ENCODE results near the gene ZFPL1. TPM values are rescaled to one million over a fixed set of nuclear protein-coding genes. Genes with fewer than 3 reads are reported as not detected.

The ZFPL1 gene
- total RNA-seq, 2 donors from 2014 or later: 44.2 to 46.5 TPM

- H3K36me3 Mint-ChIP-seq (ENCODE audit: insufficient read depth in 2 of 2): no peaks in the 10 kb centered on the region
- no peaks in the 10 kb centered on the region for H3K9me3 Mint-ChIP-seq
- H3K27ac Mint-ChIP-seq: no peak overlapping the region
- DNase-seq (no peak), ATAC-seq (replicated peaks in 1 of 2) (no peak)
- H3K27me3 Mint-ChIP-seq (ENCODE audit: low read depth): no peaks in the 10 kb centered on the region
- no peaks in the 10 kb centered on the region for H3K4me1 Mint-ChIP-seq (ENCODE audit: low read depth)
- no peak overlapping the region for H3K4me3 Mint-ChIP-seq
These were observed 17.2 kb upstream of the ZFPL1 start for GRCh38 chr11:65066805-65067291.

- H3K36me3 Mint-ChIP-seq (ENCODE audit: insufficient read depth in 2 of 2): no peaks in the 10 kb centered on the region
- no peak overlapping the region for H3K27ac Mint-ChIP-seq
- no peaks in the 10 kb centered on the region for H3K4me1 Mint-ChIP-seq (ENCODE audit: low read depth)
These were observed 16.6 kb upstream of the ZFPL1 start for GRCh38 chr11:65067446-65067845.

GRCh38 chr11:65069217-65069616 lies 14.8 kb upstream of the ZFPL1 start:
- no peaks in the 10 kb centered on the region for H3K4me1 Mint-ChIP-seq (ENCODE audit: low read depth)
- no peak overlapping the region for H3K27ac Mint-ChIP-seq
- H3K9me3 Mint-ChIP-seq: no peaks in the 10 kb centered on the region
- no peak for DNase-seq
- no peaks in the 10 kb centered on the region for H3K36me3 Mint-ChIP-seq (ENCODE audit: insufficient read depth in 2 of 2)
- ATAC-seq (replicated peaks in 1 of 2): no peak
- no peak overlapping the region for H3K4me3 Mint-ChIP-seq
- no peaks in the 10 kb centered on the region for H3K27me3 Mint-ChIP-seq (ENCODE audit: low read depth)

More at GRCh38 chr11:65067446-65067845, 16.6 kb upstream of the ZFPL1 start:
- Mint-ChIP-seq H3K9me3 (no peaks in the 10 kb centered on the region), H3K4me3 (no peak overlapping the region), H3K27me3 (ENCODE audit: low read depth) (no peaks in the 10 kb centered on the region)
- ATAC-seq (replicated peaks in 1 of 2): no peak
- no peak for DNase-seq

- Mint-ChIP-seq H3K9me3 (no peaks in the 10 kb centered on the region), H3K4me3 (no peak overlapping the region), H3K27me3 (ENCODE audit: low read depth) (no peaks in the 10 kb centered on the region), H3K36me3 (ENCODE audit: insufficient read depth in 2 of 2) (peaks cover 0 to 8% of the 10 kb centered on the region in 2 donors), H3K4me1 (ENCODE audit: low read depth) (peaks cover 9% of the 10 kb centered on the region), H3K27ac (no peak overlapping the region)
- ATAC-seq (replicated peaks in 1 of 2) (peak; percentile 4 to 14), DNase-seq (no peak)
These were observed 12.0 kb upstream of the ZFPL1 start for GRCh38 chr11:65071907-65072630.

- peak in 1 of 2 donors; percentile 14 for ATAC-seq (replicated peaks in 1 of 2)
- Mint-ChIP-seq H3K4me1 (ENCODE audit: low read depth) (peaks cover 10% of the 10 kb centered on the region), H3K36me3 (ENCODE audit: insufficient read depth in 2 of 2) (peaks cover 0 to 10% of the 10 kb centered on the region in 2 donors), H3K9me3 (no peaks in the 10 kb centered on the region), H3K27ac (no peak overlapping the region), H3K27me3 (ENCODE audit: low read depth) (no peaks in the 10 kb centered on the region), H3K4me3 (no peak overlapping the region)
- DNase-seq: no peak
These were observed 11.4 kb upstream of the ZFPL1 start for GRCh38 chr11:65072631-65072966.

GRCh38 chr11:65077451-65077850 lies 6.6 kb upstream of the ZFPL1 start:
- peaks cover 54% of the 10 kb centered on the region for H3K4me1 Mint-ChIP-seq (ENCODE audit: low read depth)
- no peak overlapping the region for H3K27ac Mint-ChIP-seq
- ATAC-seq (replicated peaks in 1 of 2) (no peak), DNase-seq (no peak)
- H3K36me3 Mint-ChIP-seq (ENCODE audit: insufficient read depth in 2 of 2): peaks cover 11 to 35% of the 10 kb centered on the region in 2 donors
- H3K27me3 Mint-ChIP-seq (ENCODE audit: low read depth): no peaks in the 10 kb centered on the region
- H3K9me3 Mint-ChIP-seq: no peaks in the 10 kb centered on the region
- H3K4me3 Mint-ChIP-seq: no peak overlapping the region

- Mint-ChIP-seq H3K4me1 (ENCODE audit: low read depth) (peaks cover 60% of the 10 kb centered on the region), H3K4me3 (peak overlapping the region; percentile 42 to 50), H3K27me3 (ENCODE audit: low read depth) (no peaks in the 10 kb centered on the region), H3K36me3 (ENCODE audit: insufficient read depth in 2 of 2) (peaks cover 15 to 39% of the 10 kb centered on the region in 2 donors), H3K9me3 (no peaks in the 10 kb centered on the region), H3K27ac (peak overlapping the region; percentile 80)
- ATAC-seq (replicated peaks in 1 of 2) (peak; percentile 87 to 88), DNase-seq (peak; percentile 69 to 73)
These were observed 5.9 kb upstream of the ZFPL1 start for GRCh38 chr11:65078151-65078550.

- Mint-ChIP-seq H3K27me3 (ENCODE audit: low read depth) (no peaks in the 10 kb centered on the region), H3K9me3 (no peaks in the 10 kb centered on the region), H3K4me3 (peak overlapping the region; percentile 42 to 50), H3K36me3 (ENCODE audit: insufficient read depth in 2 of 2) (peaks cover 19 to 40% of the 10 kb centered on the region in 2 donors), H3K27ac (peak overlapping the region; percentile 80), H3K4me1 (ENCODE audit: low read depth) (peaks cover 61% of the 10 kb centered on the region)
- no peak for ATAC-seq (replicated peaks in 1 of 2)
- DNase-seq: no peak
These were observed 5.2 kb upstream of the ZFPL1 start for GRCh38 chr11:65078786-65079342.

- peaks cover 64% of the 10 kb centered on the region for H3K4me1 Mint-ChIP-seq (ENCODE audit: low read depth)
- H3K36me3 Mint-ChIP-seq (ENCODE audit: insufficient read depth in 2 of 2): peaks cover 25 to 36% of the 10 kb centered on the region in 2 donors
- peak overlapping the region; percentile 98 to 99 for H3K4me3 Mint-ChIP-seq
- peak overlapping the region; percentile 98 for H3K27ac Mint-ChIP-seq
- H3K27me3 Mint-ChIP-seq (ENCODE audit: low read depth): no peaks in the 10 kb centered on the region
- ATAC-seq (replicated peaks in 1 of 2) (peak in 1 of 2 donors; percentile 3), DNase-seq (no peak)
- no peaks in the 10 kb centered on the region for H3K9me3 Mint-ChIP-seq
These were observed 738 bp upstream of the ZFPL1 start for GRCh38 chr11:65083134-65083833.

GRCh38 chr11:65084598-65085375 lies 765 bp downstream of the ZFPL1 start:
- Mint-ChIP-seq H3K36me3 (ENCODE audit: insufficient read depth in 2 of 2) (peaks cover 24 to 31% of the 10 kb centered on the region in 2 donors), H3K9me3 (no peaks in the 10 kb centered on the region), H3K27me3 (ENCODE audit: low read depth) (no peaks in the 10 kb centered on the region), H3K4me1 (ENCODE audit: low read depth) (peaks cover 52% of the 10 kb centered on the region), H3K4me3 (peak overlapping the region; percentile 98 to 99), H3K27ac (peak overlapping the region; percentile 98)
- DNase-seq (no peak), ATAC-seq (replicated peaks in 1 of 2) (no peak)

GRCh38 chr11:65085446-65085845 lies 1.4 kb downstream of the ZFPL1 start:
- no peak for DNase-seq
- Mint-ChIP-seq H3K36me3 (ENCODE audit: insufficient read depth in 2 of 2) (peaks cover 22 to 29% of the 10 kb centered on the region in 2 donors), H3K27me3 (ENCODE audit: low read depth) (no peaks in the 10 kb centered on the region), H3K9me3 (no peaks in the 10 kb centered on the region), H3K4me3 (peak overlapping the region; percentile 98 to 99), H3K4me1 (ENCODE audit: low read depth) (peaks cover 48% of the 10 kb centered on the region), H3K27ac (peak overlapping the region; percentile 98)
- ATAC-seq (replicated peaks in 1 of 2): no peak

GRCh38 chr11:65086809-65087208 lies 2.8 kb downstream of the ZFPL1 start:
- Mint-ChIP-seq H3K9me3 (no peaks in the 10 kb centered on the region), H3K4me3 (no peak overlapping the region), H3K4me1 (ENCODE audit: low read depth) (peaks cover 35% of the 10 kb centered on the region), H3K27me3 (ENCODE audit: low read depth) (no peaks in the 10 kb centered on the region), H3K27ac (no peak overlapping the region), H3K36me3 (ENCODE audit: insufficient read depth in 2 of 2) (peaks cover 15 to 23% of the 10 kb centered on the region in 2 donors)
- DNase-seq (no peak), ATAC-seq (replicated peaks in 1 of 2) (no peak)
